OCI-LY1 (cell line): ENCODE data around the gene FGF2.

Experiments used
- CTCF ChIP-seq: fragments of 200-600 bp; sonication (generic), shearing (Covaris generic); IDR thresholded peaks from 2 replicates; pipeline ENCODE4 v1.5.1; 2017; ENCODE audit warnings: mild to moderate bottlenecking, antibody characterized with exemption, low read length, moderate library complexity, mixed read lengths
- EZH2 ChIP-seq: fragments of 200-600 bp; sonication (generic), shearing (Covaris generic); IDR thresholded peaks from 2 replicates; pipeline ENCODE4 v1.8.0; 2017; ENCODE audit warnings: borderline replicate concordance, mixed run types, mild to moderate bottlenecking, antibody characterized with exemption, low read length, moderate library complexity, mixed read lengths

GRCh38 chr4:122914938-122915337 lies 88.3 kb downstream of the FGF2 start:
- TF ChIP-seq CTCF (no peak), EZH2 (no peak)
